Kidney epithelial cell (primary cell): Measurements from ENCODE around the gene ARL2BP. TPM values are rescaled to one million over a fixed set of nuclear protein-coding genes. Genes with fewer than 3 reads are reported as not detected.
"Not testable (repeated sequence)": the region's sequence is repeated elsewhere in the genome, so short reads cannot be mapped to it uniquely, and the experiment has no call there.

Experiments
- DNase-seq: peaks from one replicate; pipeline ENCODE4 v3.0.0-alpha.2; 2010; ENCODE audit warnings: low read depth
- H3K27me3 ChIP-seq: 2 replicates; pipeline ENCODE4 v1.6.0; 2011; ENCODE audit warnings: low read length; ENCODE audit not compliant: control insufficient read depth, insufficient read depth
- H3K36me3 ChIP-seq: 2 replicates; pipeline ENCODE4 v1.5.1; 2011; ENCODE audit warnings: low read length; ENCODE audit not compliant: control insufficient read depth, insufficient read depth
- H3K4me3 ChIP-seq: 2 replicates; pipeline ENCODE4 v1.5.1; 2011; ENCODE audit warnings: low read depth, mild to moderate bottlenecking, control low read depth, low read length
- total RNA-seq: library from RNA; depleted of rRNA; stranded (reverse); fragments of >200 nt; gene quantifications from 2 replicates; pipeline ENCODE4 v1.2.3, GENCODE V29; 2015
- TF ChIP-seq, protein P1 (sequence below): IDR thresholded peaks from 2 replicates; pipeline ENCODE4 v1.5.1; 2011; ENCODE audit warnings: mild to moderate bottlenecking, moderate library complexity, low read length, control low read depth, inconsistent platforms; ENCODE audit not compliant: insufficient read depth, poor library complexity, severe bottlenecking

Gene ARL2BP
- total RNA-seq, 1 donor from 2014 or later: 78.3 TPM

GRCh38 chr16:57271867-57272495, 26.9 kb downstream of the ARL2BP start:
- Histone ChIP-seq H3K36me3 (no peaks in the 10 kb centered on the region), H3K27me3 (no peaks in the 10 kb centered on the region), H3K4me3 (no peak overlapping the region)
- TF ChIP-seq, protein P1, sequence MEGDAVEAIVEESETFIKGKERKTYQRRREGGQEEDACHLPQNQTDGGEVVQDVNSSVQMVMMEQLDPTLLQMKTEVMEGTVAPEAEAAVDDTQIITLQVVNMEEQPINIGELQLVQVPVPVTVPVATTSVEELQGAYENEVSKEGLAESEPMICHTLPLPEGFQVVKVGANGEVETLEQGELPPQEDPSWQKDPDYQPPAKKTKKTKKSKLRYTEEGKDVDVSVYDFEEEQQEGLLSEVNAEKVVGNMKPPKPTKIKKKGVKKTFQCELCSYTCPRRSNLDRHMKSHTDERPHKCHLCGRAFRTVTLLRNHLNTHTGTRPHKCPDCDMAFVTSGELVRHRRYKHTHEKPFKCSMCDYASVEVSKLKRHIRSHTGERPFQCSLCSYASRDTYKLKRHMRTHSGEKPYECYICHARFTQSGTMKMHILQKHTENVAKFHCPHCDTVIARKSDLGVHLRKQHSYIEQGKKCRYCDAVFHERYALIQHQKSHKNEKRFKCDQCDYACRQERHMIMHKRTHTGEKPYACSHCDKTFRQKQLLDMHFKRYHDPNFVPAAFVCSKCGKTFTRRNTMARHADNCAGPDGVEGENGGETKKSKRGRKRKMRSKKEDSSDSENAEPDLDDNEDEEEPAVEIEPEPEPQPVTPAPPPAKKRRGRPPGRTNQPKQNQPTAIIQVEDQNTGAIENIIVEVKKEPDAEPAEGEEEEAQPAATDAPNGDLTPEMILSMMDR: no peak
- DNase-seq: no peak

DNA sequence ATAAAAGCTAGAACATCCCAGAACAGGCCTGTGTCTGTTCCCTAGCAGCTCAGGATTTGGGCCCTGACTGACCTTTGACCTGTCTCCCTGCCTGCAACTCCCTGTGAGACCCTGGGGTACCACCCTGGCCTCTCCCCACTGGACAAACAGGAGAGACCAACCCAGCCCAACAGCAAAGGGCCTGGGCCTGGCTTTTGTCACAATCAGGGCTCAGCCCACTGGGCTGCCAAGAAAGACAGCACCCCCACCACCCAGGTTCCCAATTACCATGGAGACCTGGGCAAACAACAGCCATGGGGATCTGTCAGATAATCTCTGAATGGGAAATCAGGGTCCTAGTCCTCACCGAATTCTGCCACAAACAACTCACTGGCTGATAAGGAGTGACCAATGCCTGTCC, 28.3 kb downstream of the ARL2BP start:
- TF ChIP-seq, protein P1: no peak
- no peak overlapping the region for H3K4me3 ChIP-seq
- no peaks in the 10 kb centered on the region for H3K27me3 ChIP-seq
- no peak for DNase-seq
- H3K36me3 ChIP-seq: no peaks in the 10 kb centered on the region

GRCh38 chr16:57273826-57274225, 28.8 kb downstream of the ARL2BP start:
- Histone ChIP-seq H3K4me3 (no peak overlapping the region), H3K27me3 (no peaks in the 10 kb centered on the region), H3K36me3 (no peaks in the 10 kb centered on the region)
- TF ChIP-seq, protein P1: no peak
- DNase-seq: no peak

GRCh38 chr16:57275946-57276345, 30.9 kb downstream of the ARL2BP start:
- H3K4me3 ChIP-seq, H3K27me3 ChIP-seq, H3K36me3 ChIP-seq, DNase-seq: not testable (repeated sequence)

- TF ChIP-seq, protein P1: no peak
- no peaks in the 10 kb centered on the region for H3K36me3 ChIP-seq
- DNase-seq: no peak
- H3K27me3 ChIP-seq: no peaks in the 10 kb centered on the region
- no peak overlapping the region for H3K4me3 ChIP-seq
Observed at GRCh38 chr16:57276596-57276995, 31.5 kb downstream of the ARL2BP start.

GRCh38 chr16:57277586-57277985, 32.5 kb downstream of the ARL2BP start:
- TF ChIP-seq, protein P1: no peak
- Histone ChIP-seq H3K4me3 (no peak overlapping the region), H3K27me3 (peaks cover 2% of the 10 kb centered on the region), H3K36me3 (no peaks in the 10 kb centered on the region)
- peak; percentile 90 for DNase-seq
